K562 (cell line): Measurements from ENCODE around the gene DNAJA1. TPM values are rescaled to one million over a fixed set of nuclear protein-coding genes. Genes with fewer than 3 reads are reported as not detected.

ENCODE experiments used
- ATAC-seq: fragments of 200-7000 bp; cut with Tn5 transposase; 3 replicates; pipeline ENCODE4 v1.9.1; 2020; ENCODE audit warnings: moderate library complexity
- BruUV-seq: library from RNA; stranded (reverse); fragments of 400-500 nt; replicated peaks from 2 replicates; lab custom pipeline; 2021; lab: Mats Ljungman, UMichigan
- CTCF ChIA-PET: fragments of 300-600 bp; formaldehyde crosslinking; extraction: SDS; loops from one replicate; lab custom pipeline; 2021; ENCODE audit warnings: low intra/inter-chr PET ratio; lab: Yijun Ruan, JAX
- POLR2A ChIA-PET: fragments of 300-600, 350-650 bp; sonication (Branson Sonifier 250); formaldehyde crosslinking; extraction: SDS; loops from one replicate; lab custom pipeline; 2021; ENCODE audit warnings: antibody characterized with exemption, inconsistent platforms; lab: Yijun Ruan, JAX
- DNase-seq, 4 experiments: peaks; one replicate each; pipeline versions ENCODE4 v3.0.0 to v3.0.0-alpha.2; 2011 to 2018; ENCODE audit warnings: low spot score in 3 of 4, mixed read lengths in 3 of 4; ENCODE audit errors: extremely low read depth in 1 of 4
- FAIRE-seq: peaks from 2 replicates; lab custom pipeline; 2011; peaks lifted over from hg19 to GRCh38; lab: Jason Lieb, UNC
- H2AFZ ChIP-seq: 2 replicates; pipeline ENCODE4 v1.6.0; 2011; ENCODE audit warnings: low read depth, low read length, control low read depth, inconsistent platforms
- H3K27ac ChIP-seq: fragments of 200-600 bp; 3 replicates; pipeline ENCODE4 v1.8.0; 2011; ENCODE audit warnings: low read depth, mild to moderate bottlenecking, control low read depth, inconsistent platforms, low read length, moderate library complexity, mixed read lengths; ENCODE audit errors: extremely low read depth
- H3K27me3 ChIP-seq, 2 experiments: fragments of 300-600 bp in 1 of 2; 2 replicates in 1 of 2; 3 replicates in 1 of 2; pipeline versions ENCODE4 v1.6.0 to v1.8.0; 2011; ENCODE audit warnings: inconsistent platforms in 2 of 2, low read length in 2 of 2, mild to moderate bottlenecking in 1 of 2, mixed read lengths in 1 of 2, moderate library complexity in 1 of 2; ENCODE audit not compliant: control insufficient read depth in 2 of 2, insufficient read depth in 2 of 2
- H3K36me3 ChIP-seq: fragments of 300-600 bp; 3 replicates; pipeline ENCODE4 v1.8.0; 2011; ENCODE audit warnings: mild to moderate bottlenecking, low read length, inconsistent platforms; ENCODE audit not compliant: control insufficient read depth, insufficient read depth
- H3K4me1 ChIP-seq, 2 experiments: fragments of 200-600 bp in 1 of 2; replicated peaks in 1 of 2; 2 replicates in 1 of 2; 3 replicates in 1 of 2; pipeline versions ENCODE4 v1.5.1 to v1.8.0; 2011; ENCODE audit warnings: inconsistent platforms in 2 of 2, low read length in 2 of 2, mild to moderate bottlenecking in 1 of 2, mixed read lengths in 1 of 2, moderate library complexity in 1 of 2; ENCODE audit not compliant: control insufficient read depth in 2 of 2, insufficient read depth in 2 of 2
- H3K4me2 ChIP-seq: 2 replicates; pipeline ENCODE4 v1.6.1; 2011; ENCODE audit warnings: low read length, control low read depth, inconsistent platforms, mixed read lengths; ENCODE audit not compliant: insufficient read depth
- H3K4me3 ChIP-seq: fragments of 200-600 bp; sonication (generic), shearing (Covaris generic); 2 replicates; pipeline ENCODE4 v1.5.1; 2016; ENCODE audit warnings: control low read depth, inconsistent platforms
- H3K79me2 ChIP-seq: fragments of 200-600 bp; 3 replicates; pipeline ENCODE4 v1.8.0; 2011; ENCODE audit warnings: low read length, inconsistent platforms; ENCODE audit not compliant: control insufficient read depth, insufficient read depth
- H3K9ac ChIP-seq, 2 experiments: 2 replicates each; pipeline versions ENCODE4 v1.6.0 to v1.6.1; 2011; ENCODE audit warnings: low read depth in 2 of 2, low read length in 2 of 2, control low read depth in 1 of 2, inconsistent platforms in 1 of 2, mild to moderate bottlenecking in 1 of 2, mixed read lengths in 1 of 2; ENCODE audit not compliant: insufficient read depth in 1 of 2
- H3K9me1 ChIP-seq: one replicate; pipeline ENCODE4 v1.6.0; 2011; ENCODE audit warnings: inconsistent platforms, mild to moderate bottlenecking, low read length, moderate library complexity; ENCODE audit not compliant: control insufficient read depth, insufficient read depth
- H3K9me3 ChIP-seq: replicated peaks from 2 replicates; pipeline ENCODE4 v1.5.1; 2011; ENCODE audit warnings: low read depth, low read length, inconsistent platforms; ENCODE audit not compliant: control insufficient read depth, insufficient read depth
- H4K20me1 ChIP-seq: replicated peaks from 2 replicates; pipeline ENCODE4 v1.6.1; 2011; ENCODE audit warnings: low read length, inconsistent platforms, mixed read lengths; ENCODE audit not compliant: control insufficient read depth, insufficient read depth
- AFF4 ChIP-seq: sonication (generic); formaldehyde crosslinking; IDR thresholded peaks from 2 replicates; pipeline ENCODE4 v1.8.0; 2023; ENCODE audit warnings: mild to moderate bottlenecking, missing genetic modification reagents
- FOXP1 ChIP-seq: sonication (generic); formaldehyde crosslinking; IDR thresholded peaks from 2 replicates; pipeline ENCODE4 v1.8.0; 2022; ENCODE audit warnings: mild to moderate bottlenecking, missing genetic modification reagents
- SPI1 ChIP-seq: IDR thresholded peaks from 2 replicates; pipeline ENCODE4 v1.6.1; 2011; ENCODE audit warnings: low read depth, low read length, control low read depth, borderline replicate concordance
- YY1 ChIP-seq, 3 experiments: IDR thresholded peaks; 2 replicates each; pipeline ENCODE4 v1.6.1; 2011; ENCODE audit warnings: low read length in 2 of 3, mild to moderate bottlenecking in 2 of 3, moderate library complexity in 2 of 3, borderline replicate concordance in 1 of 3, control low read depth in 1 of 3, low read depth in 1 of 3; ENCODE audit not compliant: insufficient read depth in 3 of 3, insufficient replicate concordance in 2 of 3, control insufficient read depth in 1 of 3, insufficient read length in 1 of 3; ENCODE audit errors: extremely low read depth in 1 of 3
- WGBS: fragments of 100-300 bp; shearing (Covaris generic); methylation state at CpG from one replicate; pipeline ENCODE4 v1.1.6; 2016; ENCODE audit warnings: low coverage, mixed read lengths; ENCODE audit not compliant: insufficient coverage; ENCODE audit errors: missing lambda C conversion rate; 5-methylcytosine and 5-hydroxymethylcytosine counted together
- in situ Hi-C: fragments of 300-500 bp; cut with MboI; formaldehyde crosslinking; loops from 4 replicates; pipeline ENCODE4 v1.15.0; 2018; ENCODE audit warnings: inconsistent platforms, mixed read lengths
- intact Hi-C: fragments of 100-400 bp; cut with micrococcal nuclease; formaldehyde crosslinking; loops from 2 replicates; pipeline ENCODE4 v1.14.2; 2022
- polyA plus RNA-seq, 8 experiments: library from polyadenylated mRNA; depleted of rRNA in 4 of 8; stranded (reverse) in 5 of 8; unstranded in 3 of 8; fragments of >200 nt; fragmentation: Nextera tagmentation in 2 of 8; fragmentation: Illumina TruSeq in 1 of 8; extraction: Ambion mirVana in 2 of 8; extraction: Trizol in 1 of 8; gene quantifications; 2 replicates each; pipeline versions ENCODE4 v1.2.1 to v1.2.3, GENCODE V29; 2011 to 2014; ENCODE audit warnings: inconsistent platforms in 1 of 8, missing spikeins in 1 of 8
- total RNA-seq, 7 experiments: library from RNA; depleted of rRNA in 6 of 7; stranded (reverse); fragments of >200 nt in 6 of 7; fragmentation: Illumina TruSeq in 2 of 7; extraction: Trizol in 2 of 7; gene quantifications; 2 replicates each; pipeline versions ENCODE4 v1.2.1 to v1.2.3, GENCODE V29; 2011 to 2021; ENCODE audit warnings: low replicate concordance in 1 of 7

The DNAJA1 gene
- total and polyA plus RNA-seq, 9 of the 15 experiments (the other 6 are each of a cell fraction or from before 2014, with no cell fraction given) = 109 to 359 (median 175) TPM

GRCh38 chr9:33048054-33048465, 23.0 kb downstream of the DNAJA1 start:
- H3K9ac ChIP-seq = no peak overlapping the region
- ChIA-PET CTCF (no interaction called here), POLR2A (interaction anchor here (1.2 kb wide), 1 partner anchor 18 kb away, joined by 4 read pairs; no protein-coding TSS in a partner anchor)
- no peak for TF ChIP-seq AFF4 (CRISPR knock-in tag)
- TF ChIP-seq YY1 (IDR thresholded peaks at IDR 0.05; ENCODE audit: borderline replicate concordance in 1 of 3, control insufficient read depth in 1 of 3, extremely low read depth in 1 of 3, insufficient read depth in 3 of 3, insufficient read length in 1 of 3, insufficient replicate concordance in 2 of 3, low read depth in 1 of 3, low read length in 2 of 3) = no peak
- no peak for TF ChIP-seq FOXP1 (CRISPR knock-in tag)
- no peak for TF ChIP-seq SPI1
- no peaks in the 10 kb centered on the region for H4K20me1 ChIP-seq
- peaks cover 60% of the 10 kb centered on the region; the same call in 2 of the 3 replicates for H3K36me3 ChIP-seq
- H3K9me3 ChIP-seq = no peaks in the 10 kb centered on the region
- no peaks in the 10 kb centered on the region for H3K79me2 ChIP-seq
- DNase-seq = no peak
- intact Hi-C loops = no loop called here
- no peak overlapping the region for H3K27ac ChIP-seq
- FAIRE-seq = no peak
- no peak overlapping the region for H3K4me2 ChIP-seq
- no TSS peak for BruUV-seq
- H2AFZ ChIP-seq = no peak overlapping the region
- H3K4me3 ChIP-seq = no peak overlapping the region
- H3K9me1 ChIP-seq = no peaks in the 10 kb centered on the region
- H3K27me3 ChIP-seq = no peaks in the 10 kb centered on the region
- ATAC-seq = no peak
- 89% methylated on average over 1 of the region's 2 CpGs for WGBS
- no peaks in the 10 kb centered on the region for H3K4me1 ChIP-seq
- in situ Hi-C loops = no loop called here
